GM18861 (cell line): ENCODE results near the gene MALSU1.

ENCODE experiments used
- ATAC-seq: cut with Tn5 transposase; IDR thresholded peaks from one replicate; pipeline ENCODE4 v1.9.1; 2021; ENCODE audit not compliant: unreplicated experiment

Gene MALSU1

GRCh38 chr7:23358152-23358674, 59.1 kb downstream of the MALSU1 start:
- no peak for ATAC-seq
